GM12865 (cell line): Measurements from ENCODE around the gene CIAPIN1.

Experiments used
- DNase-seq: peaks from one replicate; pipeline ENCODE4 v3.0.0; 2010; ENCODE audit warnings: low read depth
- H3K4me3 ChIP-seq: 2 replicates; pipeline ENCODE4 v1.5.1; 2011; ENCODE audit warnings: mild to moderate bottlenecking, low read depth, low read length, control low read depth
- TF ChIP-seq, protein P1 (sequence below): IDR thresholded peaks from 2 replicates; pipeline ENCODE4 v1.5.1; 2011; ENCODE audit warnings: low read length, control low read depth, low read depth, inconsistent platforms; ENCODE audit not compliant: insufficient read depth; ENCODE audit errors: missing control alignments

Gene CIAPIN1

DNA sequence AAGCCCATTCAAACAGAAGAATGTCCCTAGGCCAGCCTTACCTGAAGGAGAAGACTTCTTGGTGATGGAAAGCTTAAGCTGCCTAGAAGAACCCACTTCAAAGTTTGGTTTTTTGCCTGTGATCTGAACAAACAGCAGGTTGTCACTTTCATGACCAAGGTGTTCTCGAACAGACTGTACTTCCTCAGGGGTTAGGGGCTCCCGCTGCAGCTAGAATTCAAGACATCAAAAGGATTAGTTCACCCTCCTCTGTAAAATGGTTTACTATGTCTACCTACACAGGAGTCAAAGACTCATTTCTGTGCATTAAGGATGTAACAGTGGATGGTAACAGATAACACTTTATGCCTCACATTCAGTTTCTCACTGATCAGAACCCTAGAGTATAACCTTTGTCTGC, 13.2 kb downstream of the CIAPIN1 start:
- H3K4me3 ChIP-seq = no peak overlapping the region
- DNase-seq = no peak
- TF ChIP-seq, protein P1, sequence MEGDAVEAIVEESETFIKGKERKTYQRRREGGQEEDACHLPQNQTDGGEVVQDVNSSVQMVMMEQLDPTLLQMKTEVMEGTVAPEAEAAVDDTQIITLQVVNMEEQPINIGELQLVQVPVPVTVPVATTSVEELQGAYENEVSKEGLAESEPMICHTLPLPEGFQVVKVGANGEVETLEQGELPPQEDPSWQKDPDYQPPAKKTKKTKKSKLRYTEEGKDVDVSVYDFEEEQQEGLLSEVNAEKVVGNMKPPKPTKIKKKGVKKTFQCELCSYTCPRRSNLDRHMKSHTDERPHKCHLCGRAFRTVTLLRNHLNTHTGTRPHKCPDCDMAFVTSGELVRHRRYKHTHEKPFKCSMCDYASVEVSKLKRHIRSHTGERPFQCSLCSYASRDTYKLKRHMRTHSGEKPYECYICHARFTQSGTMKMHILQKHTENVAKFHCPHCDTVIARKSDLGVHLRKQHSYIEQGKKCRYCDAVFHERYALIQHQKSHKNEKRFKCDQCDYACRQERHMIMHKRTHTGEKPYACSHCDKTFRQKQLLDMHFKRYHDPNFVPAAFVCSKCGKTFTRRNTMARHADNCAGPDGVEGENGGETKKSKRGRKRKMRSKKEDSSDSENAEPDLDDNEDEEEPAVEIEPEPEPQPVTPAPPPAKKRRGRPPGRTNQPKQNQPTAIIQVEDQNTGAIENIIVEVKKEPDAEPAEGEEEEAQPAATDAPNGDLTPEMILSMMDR = no peak

DNA sequence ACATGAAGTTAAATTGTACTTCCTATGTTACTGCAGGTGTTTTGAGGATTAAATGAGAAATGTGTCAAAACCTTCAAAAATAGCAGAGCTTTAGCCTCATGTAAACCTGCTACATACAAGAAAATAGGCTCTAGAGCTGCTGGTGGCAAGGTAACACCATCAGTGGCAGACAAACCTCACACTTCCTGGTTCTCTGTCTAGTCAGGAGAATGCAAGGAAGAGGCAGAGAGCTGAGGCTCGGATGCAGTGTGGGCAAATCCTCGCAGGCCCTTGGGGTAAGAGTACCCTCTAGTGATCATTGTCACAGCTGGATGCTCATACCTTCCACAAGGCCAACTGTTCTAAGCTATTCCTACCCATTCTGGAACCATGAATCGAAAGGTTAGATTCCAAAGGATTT, 14.2 kb downstream of the CIAPIN1 start:
- no peak overlapping the region for H3K4me3 ChIP-seq
- DNase-seq = no peak
- TF ChIP-seq, protein P1 = no peak

DNA sequence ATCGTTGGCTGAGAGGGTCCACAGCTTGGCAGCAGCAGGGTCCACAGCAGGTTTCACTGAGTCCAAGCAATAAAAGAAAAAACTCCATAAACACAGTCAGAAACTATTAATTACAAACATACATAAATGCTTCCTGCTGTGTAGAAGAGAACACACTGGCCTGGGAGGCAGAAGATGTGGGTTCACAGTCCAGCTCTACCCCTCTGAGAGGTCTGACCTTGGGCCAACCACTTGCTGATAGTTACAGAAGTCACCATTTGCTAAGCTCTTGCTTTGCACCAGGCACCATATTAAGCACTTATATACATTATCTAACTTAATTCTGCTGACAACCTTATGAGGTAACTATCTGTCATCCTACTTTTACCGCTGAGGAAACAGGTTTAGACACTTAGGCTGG, 14.7 kb downstream of the CIAPIN1 start:
- H3K4me3 ChIP-seq = no peak overlapping the region
- TF ChIP-seq, protein P1 = no peak
- no peak for DNase-seq

DNA sequence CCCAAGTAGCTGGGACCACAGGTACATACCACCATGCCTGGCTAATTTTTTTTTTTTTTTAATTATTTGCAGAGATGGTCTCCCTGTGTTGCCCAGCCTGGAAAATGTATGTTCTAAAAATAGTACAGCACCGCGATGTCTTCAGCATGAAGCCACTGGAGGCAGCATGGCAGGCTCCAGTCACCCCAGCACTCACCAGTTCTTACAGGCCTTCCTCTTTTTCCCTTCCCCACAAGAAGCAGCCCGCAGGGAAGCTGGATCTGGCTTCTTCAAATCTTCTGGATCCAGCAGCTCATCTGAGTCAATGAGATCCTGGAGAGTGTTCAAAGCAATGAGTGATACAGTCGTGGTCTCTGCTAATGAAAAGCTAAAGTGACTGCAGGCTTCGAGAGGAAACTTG, 16.2 kb downstream of the CIAPIN1 start:
- H3K4me3 ChIP-seq = no peak overlapping the region
- DNase-seq = no peak
- TF ChIP-seq, protein P1 = no peak

DNA sequence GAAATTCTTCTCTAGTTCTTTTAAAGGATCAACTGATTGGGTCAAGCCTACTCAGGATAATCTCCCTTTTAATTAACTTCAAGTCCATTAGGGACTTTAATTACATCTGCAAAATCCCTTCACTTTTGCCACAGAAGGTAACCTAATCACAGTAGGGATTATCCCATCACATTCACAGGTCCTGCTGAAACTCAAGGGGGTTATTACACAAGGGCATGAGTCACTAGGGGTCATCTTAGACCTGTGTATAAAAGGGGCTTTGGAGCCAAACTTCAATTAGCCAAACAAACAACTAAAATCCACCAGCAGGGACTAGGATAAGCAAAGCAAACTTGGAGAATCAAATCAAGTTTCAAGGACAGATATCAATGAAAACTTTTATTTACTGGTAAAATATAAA, 19.4 kb downstream of the CIAPIN1 start:
- H3K4me3 ChIP-seq = no peak overlapping the region
- TF ChIP-seq, protein P1 = no peak
- no peak for DNase-seq

DNA sequence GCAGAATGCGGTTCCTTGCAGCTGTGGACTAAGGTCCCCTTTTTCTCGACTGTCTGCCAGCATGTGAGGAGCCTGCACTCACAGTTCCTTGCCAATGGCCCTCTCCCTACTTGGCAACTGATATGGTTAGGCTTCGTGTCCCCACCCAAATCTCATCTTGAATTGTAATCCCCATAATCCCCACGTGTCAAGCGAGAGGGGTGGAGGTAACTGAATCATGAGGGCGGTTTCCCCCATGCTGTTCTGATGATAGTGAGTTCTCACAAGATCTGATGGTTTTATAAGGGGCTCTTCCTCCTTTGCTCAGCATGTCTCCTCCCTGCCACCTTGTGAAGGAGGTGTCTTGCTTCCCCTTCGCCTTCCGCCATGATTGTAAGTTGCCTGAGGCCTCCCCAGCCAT, 19.9 kb downstream of the CIAPIN1 start:
- TF ChIP-seq, protein P1 = no peak
- no peak for DNase-seq
- H3K4me3 ChIP-seq = no peak overlapping the region

DNA sequence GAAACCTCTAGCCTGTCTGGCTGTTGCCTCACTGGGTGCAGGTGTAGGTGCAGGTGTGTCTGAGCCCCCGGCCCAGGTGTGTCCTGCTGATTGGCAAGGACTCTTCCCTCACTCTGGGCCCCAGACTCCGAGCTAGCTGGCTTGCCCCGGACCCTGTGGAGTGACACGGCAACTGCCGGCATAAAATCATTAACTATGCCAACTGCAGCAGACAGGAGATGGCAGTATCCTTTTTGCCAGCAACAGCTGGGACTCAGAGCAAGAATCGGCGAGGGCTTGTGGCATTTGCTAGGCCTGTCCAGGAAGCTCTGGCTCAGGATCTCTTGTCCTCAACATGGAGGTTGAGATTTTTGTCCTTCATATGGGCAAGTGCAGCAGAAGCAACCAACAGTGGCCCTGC, 20.8 kb downstream of the CIAPIN1 start:
- TF ChIP-seq, protein P1 = no peak
- no peak overlapping the region for H3K4me3 ChIP-seq
- no peak for DNase-seq
